ENCODE measurements around the gene IP6K3.

DNA sequence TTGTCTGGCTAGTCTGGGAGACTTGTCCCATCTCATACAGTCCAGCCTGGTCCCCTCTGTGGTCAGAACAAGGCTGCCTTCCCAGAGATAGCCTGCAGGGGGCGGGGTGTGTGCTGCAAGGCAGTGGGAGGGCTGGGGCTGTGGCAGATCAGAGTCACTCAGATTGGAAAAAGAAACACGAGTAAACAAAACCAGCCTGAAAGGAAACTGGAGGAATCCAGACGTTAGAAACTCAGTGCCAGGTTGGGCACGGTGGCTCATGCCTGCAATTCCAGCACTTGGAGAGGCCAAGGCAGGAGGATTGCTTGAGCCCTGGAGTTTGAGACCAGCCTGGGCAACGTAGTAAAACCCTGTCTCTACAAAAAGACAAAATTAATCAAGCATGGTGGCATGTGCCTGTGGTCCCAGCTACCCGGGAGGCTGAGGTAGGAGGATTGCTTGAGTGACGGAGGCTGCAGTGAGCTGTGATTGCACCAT is 22.0 kb upstream of the IP6K3 start:
- TF ChIP-seq, protein P1, sequence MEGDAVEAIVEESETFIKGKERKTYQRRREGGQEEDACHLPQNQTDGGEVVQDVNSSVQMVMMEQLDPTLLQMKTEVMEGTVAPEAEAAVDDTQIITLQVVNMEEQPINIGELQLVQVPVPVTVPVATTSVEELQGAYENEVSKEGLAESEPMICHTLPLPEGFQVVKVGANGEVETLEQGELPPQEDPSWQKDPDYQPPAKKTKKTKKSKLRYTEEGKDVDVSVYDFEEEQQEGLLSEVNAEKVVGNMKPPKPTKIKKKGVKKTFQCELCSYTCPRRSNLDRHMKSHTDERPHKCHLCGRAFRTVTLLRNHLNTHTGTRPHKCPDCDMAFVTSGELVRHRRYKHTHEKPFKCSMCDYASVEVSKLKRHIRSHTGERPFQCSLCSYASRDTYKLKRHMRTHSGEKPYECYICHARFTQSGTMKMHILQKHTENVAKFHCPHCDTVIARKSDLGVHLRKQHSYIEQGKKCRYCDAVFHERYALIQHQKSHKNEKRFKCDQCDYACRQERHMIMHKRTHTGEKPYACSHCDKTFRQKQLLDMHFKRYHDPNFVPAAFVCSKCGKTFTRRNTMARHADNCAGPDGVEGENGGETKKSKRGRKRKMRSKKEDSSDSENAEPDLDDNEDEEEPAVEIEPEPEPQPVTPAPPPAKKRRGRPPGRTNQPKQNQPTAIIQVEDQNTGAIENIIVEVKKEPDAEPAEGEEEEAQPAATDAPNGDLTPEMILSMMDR (IDR thresholded peaks at IDR 0.05) = peak; percentile 64 to 84 (median 78)
- peak in 1 of 2 donors; percentile 16 for TF ChIP-seq POLR2A (IDR thresholded peaks at IDR 0.05)

All from adrenal gland (tissue), 5 donors.